Natural killer cell (primary cell): Measurements from ENCODE around the gene ANP32E. TPM values are rescaled to one million over a fixed set of nuclear protein-coding genes. Genes with fewer than 3 reads are reported as not detected.

ENCODE experiments used
- ATAC-seq, 3 donors: fragments of 150-1000 bp in 2 of 3; fragments of 200-7000 bp in 1 of 3; cut with Tn5 transposase; 1 replicate in 1 of 3; 2 replicates in 2 of 3; pipeline ENCODE4 v1.10.0; 2021; ENCODE audit warnings: mild to moderate bottlenecking in 2 of 3, moderate library complexity in 2 of 3
- DNase-seq, 2 donors: peaks; one replicate each; pipeline versions ENCODE4 v3.0.0 to v3.0.0-alpha.2; 2013 to 2021; ENCODE audit warnings: mixed read lengths in 1 of 2
- H3K27ac ChIP-seq: one replicate; pipeline ENCODE4 v1.5.1; 2013; ENCODE audit warnings: mild to moderate bottlenecking, low read length
- H3K27me3 ChIP-seq: one replicate; pipeline ENCODE4 v1.6.1; 2013; ENCODE audit warnings: low read length; ENCODE audit not compliant: control insufficient read depth, insufficient read depth
- H3K36me3 ChIP-seq: one replicate; pipeline ENCODE4 v1.6.1; 2013; ENCODE audit warnings: low read length; ENCODE audit not compliant: control insufficient read depth, insufficient read depth
- H3K4me1 ChIP-seq: one replicate; pipeline ENCODE4 v1.6.1; 2013; ENCODE audit warnings: low read length; ENCODE audit not compliant: control insufficient read depth, insufficient read depth
- H3K4me3 ChIP-seq: one replicate; pipeline ENCODE4 v1.5.1; 2013; ENCODE audit warnings: low read length
- H3K9me3 ChIP-seq: one replicate; pipeline ENCODE4 v1.6.1; 2013; ENCODE audit warnings: low read length; ENCODE audit not compliant: control insufficient read depth, insufficient read depth
- H3K27ac Mint-ChIP-seq, 2 donors: one replicate each; pipeline ENCODE4 v1.8.0; 2022; ENCODE audit warnings: mild to moderate bottlenecking in 2 of 2, mixed read lengths in 2 of 2, moderate library complexity in 1 of 2
- H3K27me3 Mint-ChIP-seq, 2 donors: one replicate each; pipeline ENCODE4 v1.8.0; 2022; ENCODE audit warnings: low read depth in 2 of 2, mixed read lengths in 2 of 2
- H3K36me3 Mint-ChIP-seq: one replicate; pipeline ENCODE4 v1.8.0; 2022; ENCODE audit warnings: mixed read lengths
- H3K4me1 Mint-ChIP-seq, 2 donors: one replicate each; pipeline ENCODE4 v1.8.0; 2022; ENCODE audit warnings: mixed read lengths in 2 of 2
- H3K4me3 Mint-ChIP-seq: one replicate; pipeline ENCODE4 v1.8.0; 2022; ENCODE audit warnings: mild to moderate bottlenecking, moderate library complexity, mixed read lengths
- H3K9me3 Mint-ChIP-seq, 2 donors: one replicate each; pipeline ENCODE4 v1.8.0; 2022; ENCODE audit warnings: mixed read lengths in 2 of 2
- WGBS: methylation state at CpG from one replicate; pipeline ENCODE4 v1.1.7; 2013; ENCODE audit warnings: missing lambda C conversion rate; ENCODE audit not compliant: insufficient coverage; 5-methylcytosine and 5-hydroxymethylcytosine counted together
- intact Hi-C: fragments of 100-400 bp; cut with micrococcal nuclease; formaldehyde crosslinking; loops from one replicate; pipeline ENCODE4 v1.14.2; 2022
- total RNA-seq, 4 donors: library from RNA; stranded (reverse); fragments of 120-200 nt in 1 of 4; gene quantifications; one replicate each; pipeline versions ENCODE4 v1.2.3 to v1.2.4, GENCODE V29; 2013 to 2022
- TF ChIP-seq, protein P1 (sequence below): fragments of 200-600 bp; IDR thresholded peaks from one replicate; pipeline ENCODE4 v1.8.0; 2022; ENCODE audit warnings: antibody characterized with exemption

Gene ANP32E
- total RNA-seq, 3 donors from 2014 or later (not counting 1 experiment from before 2014, with no cell fraction given) = 50.7 to 56.9 (median 55.2) TPM

DNA sequence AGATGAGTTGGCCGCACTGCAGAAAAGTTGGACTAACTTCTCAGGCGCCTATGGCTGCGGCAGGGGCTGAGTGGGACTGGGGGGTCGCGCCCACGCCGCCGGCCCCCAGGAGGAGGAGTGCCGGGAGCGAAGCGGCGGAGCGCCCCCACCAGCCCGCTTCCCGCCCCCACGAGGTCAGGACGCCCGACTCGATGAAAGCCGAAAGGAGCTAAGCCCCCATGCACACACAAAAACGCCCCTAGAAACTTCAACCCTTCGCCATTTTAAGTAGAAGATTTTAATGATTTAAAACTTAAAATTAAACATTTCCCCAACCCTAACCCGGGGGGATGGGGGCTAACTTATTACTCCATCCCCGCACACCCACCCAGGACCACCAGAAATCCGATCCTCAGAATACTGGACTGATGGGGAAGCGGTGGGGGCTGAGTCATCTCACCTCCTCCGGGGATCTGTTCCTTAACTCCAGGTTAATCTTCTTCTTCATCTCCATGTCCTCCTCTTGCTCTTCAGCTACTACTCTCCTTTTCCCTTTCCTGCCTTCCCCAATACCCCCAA is 539 bp downstream of the ANP32E start:
- H3K36me3 ChIP-seq = no peaks in the 10 kb centered on the region
- no peaks in the 10 kb centered on the region for H3K9me3 ChIP-seq
- intact Hi-C loops = loop anchor here (10.0 kb wide), 1 partner anchor 329 kb away; no protein-coding TSS in a partner anchor
- H3K27me3 ChIP-seq = no peaks in the 10 kb centered on the region
- no peaks in the 10 kb centered on the region for H3K27me3 Mint-ChIP-seq
- H3K36me3 Mint-ChIP-seq = no peaks in the 10 kb centered on the region
- TF ChIP-seq, protein P1, sequence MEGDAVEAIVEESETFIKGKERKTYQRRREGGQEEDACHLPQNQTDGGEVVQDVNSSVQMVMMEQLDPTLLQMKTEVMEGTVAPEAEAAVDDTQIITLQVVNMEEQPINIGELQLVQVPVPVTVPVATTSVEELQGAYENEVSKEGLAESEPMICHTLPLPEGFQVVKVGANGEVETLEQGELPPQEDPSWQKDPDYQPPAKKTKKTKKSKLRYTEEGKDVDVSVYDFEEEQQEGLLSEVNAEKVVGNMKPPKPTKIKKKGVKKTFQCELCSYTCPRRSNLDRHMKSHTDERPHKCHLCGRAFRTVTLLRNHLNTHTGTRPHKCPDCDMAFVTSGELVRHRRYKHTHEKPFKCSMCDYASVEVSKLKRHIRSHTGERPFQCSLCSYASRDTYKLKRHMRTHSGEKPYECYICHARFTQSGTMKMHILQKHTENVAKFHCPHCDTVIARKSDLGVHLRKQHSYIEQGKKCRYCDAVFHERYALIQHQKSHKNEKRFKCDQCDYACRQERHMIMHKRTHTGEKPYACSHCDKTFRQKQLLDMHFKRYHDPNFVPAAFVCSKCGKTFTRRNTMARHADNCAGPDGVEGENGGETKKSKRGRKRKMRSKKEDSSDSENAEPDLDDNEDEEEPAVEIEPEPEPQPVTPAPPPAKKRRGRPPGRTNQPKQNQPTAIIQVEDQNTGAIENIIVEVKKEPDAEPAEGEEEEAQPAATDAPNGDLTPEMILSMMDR = no peak
- DNase-seq (peak in 1 of 2 donors; percentile 59), ATAC-seq (no peak)
- 0% methylated on average over 17 of the region's 27 CpGs for WGBS
- peaks cover 14% of the 10 kb centered on the region for H3K4me1 ChIP-seq
- H3K27ac ChIP-seq = peak overlapping the region; percentile 99
- peak overlapping the region; percentile 97 for H3K4me3 ChIP-seq
- H3K4me1 Mint-ChIP-seq = peaks cover 16 to 19% of the 10 kb centered on the region in 2 donors
- no peak overlapping the region for H3K27ac Mint-ChIP-seq
- H3K9me3 Mint-ChIP-seq = no peaks in the 10 kb centered on the region
- H3K4me3 Mint-ChIP-seq = no peak overlapping the region

GRCh38 chr1:150234566-150235293 is 1.2 kb downstream of the ANP32E start:
- Mint-ChIP-seq H3K27me3 (no peaks in the 10 kb centered on the region), H3K9me3 (no peaks in the 10 kb centered on the region), H3K36me3 (no peaks in the 10 kb centered on the region), H3K4me1 (peaks cover 16 to 19% of the 10 kb centered on the region in 2 donors), H3K4me3 (no peak overlapping the region), H3K27ac (no peak overlapping the region)
- peak; percentile 89 to 96 for DNase-seq
- Histone ChIP-seq H3K9me3 (no peaks in the 10 kb centered on the region), H3K36me3 (no peaks in the 10 kb centered on the region), H3K27ac (peak overlapping the region; percentile 99), H3K4me3 (peak overlapping the region; percentile 97), H3K27me3 (no peaks in the 10 kb centered on the region), H3K4me1 (peaks cover 14% of the 10 kb centered on the region)
- TF ChIP-seq, protein P1 = no peak
- intact Hi-C loops = loop anchor here (1.0 to 10.0 kb wide), 3 partner anchors 20 to 330 kb away; partner anchors contain the start of gene RPRD2
- peak; percentile 60 to 77 (median 69) for ATAC-seq
- whole genome bisulfite sequencing = under 1% methylated on average over 78 of the region's 78 CpGs

- no peak overlapping the region for H3K4me3 Mint-ChIP-seq
- H3K36me3 Mint-ChIP-seq = no peaks in the 10 kb centered on the region
- Histone ChIP-seq H3K4me1 (peaks cover 14% of the 10 kb centered on the region), H3K27ac (peak overlapping the region; percentile 99), H3K9me3 (no peaks in the 10 kb centered on the region), H3K36me3 (no peaks in the 10 kb centered on the region), H3K4me3 (peak overlapping the region; percentile 97), H3K27me3 (no peaks in the 10 kb centered on the region)
- WGBS = 0% methylated on average over 9 of the region's 9 CpGs
- intact Hi-C loops = loop anchor here (1.0 to 10.0 kb wide), 3 partner anchors 20 to 331 kb away; partner anchors contain the start of gene RPRD2
- TF ChIP-seq, protein P1 = no peak
- DNase-seq (no peak), ATAC-seq (no peak)
- no peaks in the 10 kb centered on the region for H3K27me3 Mint-ChIP-seq
- no peaks in the 10 kb centered on the region for H3K9me3 Mint-ChIP-seq
- peaks cover 16 to 19% of the 10 kb centered on the region in 2 donors for H3K4me1 Mint-ChIP-seq
- no peak overlapping the region for H3K27ac Mint-ChIP-seq
Measured at GRCh38 chr1:150234309-150234565, 1.7 kb downstream of the ANP32E start.
